Ovary (tissue), 3 donors: ENCODE results near the gene NUBPL.

Source experiments
- CTCF ChIP-seq, 3 donors: fragments of 450-650 bp in 2 of 3; fragments of 200-600 bp in 1 of 3; IDR thresholded peaks; one replicate each; pipeline versions ENCODE4 v1.5.1 to v1.8.0; 2016 to 2022; ENCODE audit warnings: antibody characterized with exemption in 3 of 3, mild to moderate bottlenecking in 1 of 3
- EP300 ChIP-seq: sonication (generic); formaldehyde crosslinking; IDR thresholded peaks from one replicate; pipeline ENCODE4 v1.6.1; 2017; ENCODE audit warnings: antibody characterized with exemption
- donor health status: DM: no; HTN: no; CAD: no.

- no peak for TF ChIP-seq CTCF (IDR thresholded peaks at IDR 0.05)
- no peak for TF ChIP-seq EP300
Measured at GRCh38 chr14:31559939-31560338, 1.3 kb upstream of the NUBPL start.
